Brain microvascular endothelial cell (primary cell): ENCODE data around the gene NRARP.

ENCODE experiments used
- DNase-seq: peaks from one replicate; pipeline ENCODE4 v3.0.0-alpha.2; 2020
- H3K27ac ChIP-seq: fragments of 250-450 bp; sonication (Bioruptor Pico); 2 replicates; pipeline ENCODE4 v1.5.1; 2020; ENCODE audit warnings: mild to moderate bottlenecking, moderate library complexity
- H3K27me3 ChIP-seq: fragments of 250-450 bp; sonication (Bioruptor Pico); replicated peaks from 2 replicates; pipeline ENCODE4 v1.5.1; 2020; ENCODE audit warnings: mild to moderate bottlenecking
- H3K36me3 ChIP-seq: fragments of 250-450 bp; sonication (Bioruptor Pico); replicated peaks from 2 replicates; pipeline ENCODE4 v1.5.1; 2020; ENCODE audit warnings: mild to moderate bottlenecking
- H3K4me3 ChIP-seq: 2 replicates; pipeline ENCODE4 v1.5.1; 2011; ENCODE audit warnings: low read depth, mild to moderate bottlenecking, control low read depth, low read length, moderate library complexity
- CTCF ChIP-seq: IDR thresholded peaks from 2 replicates; pipeline ENCODE4 v1.5.1; 2011; ENCODE audit warnings: low read depth, mild to moderate bottlenecking, moderate library complexity, low read length, control low read depth, inconsistent platforms; ENCODE audit errors: missing control alignments
- in situ Hi-C: cut with HindIII; loops from 2 replicates; pipeline ENCODE4 v1.10.0; 2017; ENCODE audit warnings: low sequenced_read_pairs, low pct_ligation_motif_present

Gene NRARP

DNA sequence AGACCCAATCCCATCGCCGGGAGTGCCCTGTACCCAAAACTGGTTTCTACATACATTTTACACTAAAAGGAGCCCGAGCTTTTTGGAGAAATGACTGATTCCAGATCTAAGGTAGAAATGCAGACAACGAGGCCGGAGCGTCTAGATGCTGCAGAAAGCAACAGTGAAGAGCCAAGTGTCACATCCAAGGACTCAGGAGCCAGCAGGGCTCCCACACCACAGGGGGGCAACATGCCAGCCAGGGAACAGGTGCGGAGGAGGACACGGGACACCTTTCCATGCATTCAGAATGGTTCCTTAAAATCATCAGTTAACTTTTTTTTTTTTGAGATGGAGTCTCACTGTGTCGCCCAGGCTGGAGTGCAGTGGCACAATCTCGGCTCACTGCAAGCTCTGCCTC is 23.1 kb upstream of the NRARP start:
- no peak for TF ChIP-seq CTCF
- Histone ChIP-seq H3K4me3 (no peak overlapping the region), H3K27ac (no peak overlapping the region), H3K27me3 (no peaks in the 10 kb centered on the region), H3K36me3 (no peaks in the 10 kb centered on the region)
- in situ Hi-C loops: no loop called here
- DNase-seq: no peak

GRCh38 chr9:137323531-137324331 is 21.7 kb upstream of the NRARP start:
- DNase-seq: no peak
- Histone ChIP-seq H3K4me3 (no peak overlapping the region), H3K36me3 (no peaks in the 10 kb centered on the region), H3K27me3 (no peaks in the 10 kb centered on the region), H3K27ac (no peak overlapping the region)
- no peak for TF ChIP-seq CTCF
- in situ Hi-C loops: no loop called here

- TF ChIP-seq CTCF: no peak
- no peak overlapping the region for H3K4me3 ChIP-seq
- no peak overlapping the region for H3K27ac ChIP-seq
- H3K27me3 ChIP-seq: no peaks in the 10 kb centered on the region
- in situ Hi-C loops: no loop called here
- no peak for DNase-seq
- H3K36me3 ChIP-seq: no peaks in the 10 kb centered on the region
Measured at GRCh38 chr9:137321726-137322361, 19.8 kb upstream of the NRARP start.

GRCh38 chr9:137320555-137321384 is 18.7 kb upstream of the NRARP start:
- in situ Hi-C loops: no loop called here
- Histone ChIP-seq H3K27ac (no peak overlapping the region), H3K4me3 (no peak overlapping the region), H3K27me3 (no peaks in the 10 kb centered on the region), H3K36me3 (no peaks in the 10 kb centered on the region)
- no peak for DNase-seq
- no peak for TF ChIP-seq CTCF

GRCh38 chr9:137319739-137320551 is 17.9 kb upstream of the NRARP start:
- no peak overlapping the region for H3K27ac ChIP-seq
- in situ Hi-C loops: no loop called here
- H3K36me3 ChIP-seq: no peaks in the 10 kb centered on the region
- no peak for TF ChIP-seq CTCF
- H3K4me3 ChIP-seq: no peak overlapping the region
- no peak for DNase-seq
- H3K27me3 ChIP-seq: no peaks in the 10 kb centered on the region
